Subcutaneous abdominal adipose tissue (tissue), 5 donors: ENCODE measurements around the gene FBL.
"Not testable (repeated sequence)": the region's sequence is repeated elsewhere in the genome, so short reads cannot be mapped to it uniquely, and the experiment has no call there.

Experiments
- H3K27ac ChIP-seq: one replicate; pipeline ENCODE4 v1.7.0; 2013; ENCODE audit warnings: low read depth, mild to moderate bottlenecking, inconsistent platforms, low read length, moderate library complexity
- H3K27me3 ChIP-seq, 5 donors: one replicate each; pipeline ENCODE4 v1.7.0; 2013; ENCODE audit warnings: low read length in 5 of 5, inconsistent platforms in 1 of 5; ENCODE audit not compliant: control insufficient read depth in 5 of 5, insufficient read depth in 4 of 5
- H3K36me3 ChIP-seq, 5 donors: one replicate each; pipeline ENCODE4 v1.7.0; 2013; ENCODE audit warnings: low read length in 5 of 5; ENCODE audit not compliant: control insufficient read depth in 5 of 5, insufficient read depth in 5 of 5
- H3K4me1 ChIP-seq, 5 donors: one replicate each; pipeline ENCODE4 v1.7.0; 2013; ENCODE audit warnings: low read length in 5 of 5, mild to moderate bottlenecking in 3 of 5, moderate library complexity in 1 of 5; ENCODE audit not compliant: control insufficient read depth in 5 of 5, insufficient read depth in 5 of 5
- H3K4me3 ChIP-seq, 5 donors: one replicate each; pipeline ENCODE4 v1.7.0; 2013; ENCODE audit warnings: low read length in 5 of 5, low read depth in 1 of 5
- H3K9ac ChIP-seq, 5 donors: one replicate each; pipeline ENCODE4 v1.7.0; 2013; ENCODE audit warnings: low read length in 5 of 5, mild to moderate bottlenecking in 4 of 5, moderate library complexity in 3 of 5
- H3K9me3 ChIP-seq, 5 donors: one replicate each; pipeline ENCODE4 v1.7.0; 2013; ENCODE audit warnings: low read length in 5 of 5; ENCODE audit not compliant: control insufficient read depth in 5 of 5
- donor health status: healthy.
- donor health status: healthy.
- donor health status: healthy.
- donor health status: healthy.
- donor health status: healthy.

FBL gene

DNA sequence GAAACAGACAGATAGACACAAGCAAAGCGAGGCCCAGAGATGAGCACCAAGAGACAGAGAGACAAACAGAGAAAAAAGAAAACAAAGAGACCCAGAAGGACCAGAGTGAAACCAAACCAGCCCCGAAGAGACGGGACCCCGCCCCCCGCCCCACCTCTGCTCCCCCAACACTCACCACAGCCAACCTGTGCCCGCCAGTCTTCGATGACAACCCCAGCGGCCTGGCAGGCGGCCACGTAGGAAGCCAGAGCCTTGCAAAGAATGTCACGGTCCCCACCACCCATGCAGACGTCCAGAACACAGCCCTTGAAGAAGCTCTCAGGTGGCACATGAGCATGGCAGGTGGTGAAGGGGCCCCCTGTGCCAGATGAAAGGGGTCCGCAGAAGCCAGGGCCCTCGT is 31.3 kb upstream of the FBL start:
- H3K9me3 ChIP-seq, H3K9ac ChIP-seq, H3K27ac ChIP-seq, H3K27me3 ChIP-seq, H3K36me3 ChIP-seq, H3K4me1 ChIP-seq, H3K4me3 ChIP-seq: not testable (repeated sequence)

DNA sequence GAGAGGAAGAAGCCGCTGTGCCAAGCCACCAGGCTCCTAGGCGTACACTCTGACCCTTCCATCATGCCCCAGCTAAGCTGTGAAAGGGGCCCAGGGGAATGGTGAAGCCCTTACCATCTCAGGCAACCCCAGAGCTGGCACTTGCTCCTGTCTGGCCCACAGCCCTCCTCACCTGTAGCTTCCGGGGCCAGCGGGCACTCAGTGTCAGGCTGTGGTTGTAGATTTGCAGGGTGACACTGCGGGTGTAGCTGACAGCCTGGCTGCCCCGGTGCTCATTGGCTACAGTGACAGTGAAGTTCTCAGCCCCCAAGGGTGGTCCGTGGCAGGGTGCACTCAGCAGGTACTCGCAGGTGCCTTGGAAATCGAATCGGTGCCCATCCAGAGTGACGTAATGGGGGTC is 30.3 kb upstream of the FBL start:
- H3K4me3 ChIP-seq, H3K9me3 ChIP-seq, H3K9ac ChIP-seq, H3K36me3 ChIP-seq, H3K27ac ChIP-seq, H3K4me1 ChIP-seq, H3K27me3 ChIP-seq: not testable (repeated sequence)

DNA sequence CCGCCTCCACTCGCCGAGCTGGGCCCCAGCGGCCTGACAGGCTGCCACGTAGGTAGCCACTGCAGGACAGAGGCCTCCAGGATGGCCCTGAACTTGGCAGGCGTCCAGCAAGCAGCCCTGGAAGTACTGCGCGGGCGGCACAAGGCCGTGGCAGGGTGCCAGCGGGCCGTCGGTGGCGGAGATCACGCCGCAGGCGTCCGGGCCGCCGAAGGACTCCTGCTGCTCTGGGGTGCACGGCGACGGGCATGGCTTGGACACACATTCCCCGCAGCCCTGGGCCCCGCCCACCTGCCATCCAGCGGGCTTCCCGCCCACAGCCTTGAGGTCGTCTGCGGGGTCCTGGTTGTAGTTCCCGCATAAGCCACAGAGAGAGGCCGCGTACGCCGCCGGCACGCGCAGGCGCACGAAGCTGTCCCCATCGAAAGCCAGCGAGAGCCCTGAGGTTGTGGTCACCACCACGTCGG is 29.3 kb upstream of the FBL start:
- H3K36me3 ChIP-seq, H3K9ac ChIP-seq, H3K9me3 ChIP-seq, H3K4me1 ChIP-seq, H3K27ac ChIP-seq, H3K4me3 ChIP-seq, H3K27me3 ChIP-seq: not testable (repeated sequence)

DNA sequence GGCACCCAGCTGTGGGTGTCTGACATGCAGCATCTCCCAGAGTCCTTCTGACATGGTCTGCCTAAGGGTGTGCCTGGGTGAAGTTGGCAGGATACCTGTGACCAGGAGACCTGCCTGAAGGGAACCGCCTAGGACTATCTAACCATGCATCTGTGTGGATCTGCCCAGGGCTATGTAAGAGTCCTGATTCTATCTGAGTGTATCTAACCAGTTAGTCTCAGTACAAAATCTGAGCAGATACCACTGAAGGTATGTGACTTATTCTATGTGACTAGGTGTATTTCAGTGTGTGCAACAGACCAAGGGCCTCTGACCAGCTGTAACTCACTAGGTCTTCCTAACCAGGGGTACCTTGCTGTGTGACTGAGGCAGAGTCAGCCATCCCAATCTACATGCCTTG is 28.2 kb upstream of the FBL start:
- no peak overlapping the region for H3K27ac ChIP-seq
- H3K4me1 ChIP-seq = no peaks in the 10 kb centered on the region
- H3K27me3 ChIP-seq = peaks cover 0 to 9% (median 2%) of the 10 kb centered on the region in 5 donors
- H3K9ac ChIP-seq = no peak overlapping the region
- no peaks in the 10 kb centered on the region for H3K9me3 ChIP-seq
- no peaks in the 10 kb centered on the region for H3K36me3 ChIP-seq
- H3K4me3 ChIP-seq = no peak overlapping the region

DNA sequence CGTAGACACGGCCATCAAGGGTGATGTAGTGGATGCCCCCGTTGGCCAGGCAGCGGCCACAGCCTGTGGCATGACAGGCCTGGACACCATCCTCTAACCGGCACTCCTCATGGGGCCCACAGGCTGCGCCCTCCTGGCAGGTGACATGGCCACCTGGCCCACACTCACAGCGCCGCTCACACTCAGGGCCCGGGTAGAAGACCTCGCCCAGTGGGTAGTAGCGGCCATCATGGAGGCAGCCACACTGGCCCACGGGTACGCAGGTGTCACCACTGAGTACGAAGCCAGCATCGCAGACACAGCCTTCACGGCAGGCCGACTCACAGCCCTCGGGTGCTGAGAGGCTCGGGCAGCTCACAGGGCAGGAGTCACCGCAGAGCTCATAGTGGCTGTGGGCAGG is 27.2 kb upstream of the FBL start:
- no peak overlapping the region for H3K27ac ChIP-seq
- H3K9me3 ChIP-seq = no peaks in the 10 kb centered on the region
- H3K4me1 ChIP-seq = no peaks in the 10 kb centered on the region
- H3K27me3 ChIP-seq = peaks cover 0 to 8% (median 2%) of the 10 kb centered on the region in 5 donors
- no peak overlapping the region for H3K9ac ChIP-seq
- no peak overlapping the region for H3K4me3 ChIP-seq
- H3K36me3 ChIP-seq = no peaks in the 10 kb centered on the region

DNA sequence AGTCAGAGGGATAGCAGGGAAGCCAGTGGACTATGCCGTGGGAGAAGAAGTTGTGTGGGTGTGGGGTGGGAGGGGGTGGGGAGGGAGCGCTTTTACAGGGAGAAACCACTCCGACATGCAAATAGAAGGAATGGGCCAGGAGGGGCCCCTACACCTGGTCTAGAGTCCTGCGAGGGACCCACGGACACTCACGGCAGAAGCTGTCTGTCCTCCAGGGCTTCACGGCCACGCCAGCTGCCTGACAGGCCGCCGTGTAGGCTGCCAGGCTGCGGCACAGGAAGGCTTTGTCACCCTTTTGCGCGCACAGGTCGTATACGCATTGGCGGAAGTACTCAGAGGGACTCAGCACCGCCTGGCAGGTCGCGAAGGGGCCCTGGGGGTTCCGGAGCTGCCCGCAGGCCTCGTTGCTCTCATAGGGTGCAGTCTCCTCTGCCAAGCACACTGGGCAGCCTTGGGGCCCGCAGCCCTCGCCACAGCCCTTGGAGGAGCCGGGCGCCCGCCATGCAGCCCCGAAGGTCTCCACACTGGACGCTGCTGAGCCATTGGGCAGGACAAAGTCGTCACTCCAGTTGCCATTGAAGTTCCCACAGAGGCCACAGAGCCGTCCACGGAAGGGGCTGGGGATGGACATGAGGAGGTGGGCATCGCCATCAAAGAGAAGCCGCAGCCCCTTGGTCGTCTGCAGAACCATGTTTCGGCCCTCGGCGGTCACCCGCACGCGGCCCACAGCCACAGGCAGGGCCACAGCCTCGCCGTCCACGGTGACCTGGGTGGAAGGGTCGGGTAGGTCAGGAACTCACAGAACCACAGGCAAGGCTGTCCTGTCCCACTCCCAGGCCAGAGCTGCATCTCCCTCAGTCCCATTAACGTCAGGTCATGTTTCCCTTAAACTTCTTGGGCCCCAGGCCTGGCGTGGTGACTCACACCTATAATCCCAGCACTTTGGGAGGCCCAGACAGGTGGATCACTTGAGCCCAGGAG is 26.0 kb upstream of the FBL start:
- no peak overlapping the region for H3K9ac ChIP-seq
- peaks cover 0 to 6% (median 2%) of the 10 kb centered on the region in 5 donors for H3K27me3 ChIP-seq
- H3K4me3 ChIP-seq = no peak overlapping the region
- H3K4me1 ChIP-seq = no peaks in the 10 kb centered on the region
- no peaks in the 10 kb centered on the region for H3K36me3 ChIP-seq
- no peak overlapping the region for H3K27ac ChIP-seq
- H3K9me3 ChIP-seq = no peaks in the 10 kb centered on the region

DNA sequence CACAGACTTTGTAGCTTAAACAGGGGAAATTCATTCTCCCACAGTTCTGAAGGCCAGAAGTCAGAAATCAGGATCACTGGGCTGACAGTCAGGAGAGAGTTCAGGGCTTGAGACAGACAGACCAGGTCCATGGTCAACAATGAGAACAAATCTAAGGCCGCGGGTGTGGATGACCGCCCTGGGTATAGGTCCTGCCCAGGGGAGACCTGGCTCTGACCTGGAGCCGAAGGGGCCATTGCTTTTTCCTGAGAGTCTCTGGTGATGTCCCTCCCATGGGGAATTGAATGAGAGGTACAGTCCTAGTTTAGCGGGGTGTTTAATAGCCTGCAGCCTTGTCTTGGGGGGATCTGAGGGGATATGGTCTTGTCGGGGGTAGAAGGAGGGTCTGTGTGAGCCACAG is 25.2 kb upstream of the FBL start:
- Histone ChIP-seq H3K27ac (no peak overlapping the region), H3K4me3 (no peak overlapping the region), H3K9me3 (no peaks in the 10 kb centered on the region), H3K27me3 (peaks cover 0 to 6% (median 2%) of the 10 kb centered on the region in 5 donors), H3K36me3 (no peaks in the 10 kb centered on the region), H3K9ac (no peak overlapping the region), H3K4me1 (no peaks in the 10 kb centered on the region)

DNA sequence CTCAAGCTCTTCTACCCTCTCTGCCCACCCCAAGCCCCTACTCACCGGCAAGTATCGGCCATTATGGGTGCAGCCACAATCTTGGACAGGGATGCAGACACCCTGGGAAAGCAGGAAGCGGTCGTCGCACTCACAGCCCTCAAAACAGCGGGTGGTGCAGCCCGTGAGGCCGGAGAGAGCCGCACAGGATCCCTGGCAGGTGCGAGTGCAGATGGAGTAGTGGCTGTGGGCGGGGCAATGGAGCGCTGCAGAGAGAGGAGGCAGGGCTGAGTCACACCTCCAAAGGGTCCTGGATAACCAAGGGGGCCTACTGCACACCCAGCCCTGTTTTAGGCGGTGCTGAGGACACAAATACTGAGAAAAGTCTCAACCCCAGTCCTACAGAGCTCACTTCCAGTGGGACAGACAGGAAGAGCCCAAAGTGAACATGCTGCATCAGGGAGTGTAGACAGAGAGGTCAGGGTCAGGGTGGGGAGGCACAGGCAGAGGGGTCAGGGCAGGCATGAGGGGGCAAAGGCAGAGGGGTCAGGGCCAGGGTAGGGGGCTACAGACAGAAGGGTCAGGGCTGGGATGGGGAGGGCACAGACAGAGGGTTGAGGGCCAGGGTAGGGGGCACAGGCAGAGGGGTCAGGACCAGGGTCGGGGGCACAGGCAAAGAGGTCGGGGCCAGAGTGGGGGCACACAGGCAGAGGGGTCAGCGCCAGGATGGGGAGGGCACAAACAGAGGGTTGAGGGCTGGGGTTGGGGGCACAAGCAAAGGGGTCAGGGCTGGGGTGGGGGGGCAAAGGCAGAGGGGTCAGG is 24.2 kb upstream of the FBL start:
- no peak overlapping the region for H3K4me3 ChIP-seq
- peaks cover 0 to 3% (median 2%) of the 10 kb centered on the region in 5 donors for H3K27me3 ChIP-seq

DNA sequence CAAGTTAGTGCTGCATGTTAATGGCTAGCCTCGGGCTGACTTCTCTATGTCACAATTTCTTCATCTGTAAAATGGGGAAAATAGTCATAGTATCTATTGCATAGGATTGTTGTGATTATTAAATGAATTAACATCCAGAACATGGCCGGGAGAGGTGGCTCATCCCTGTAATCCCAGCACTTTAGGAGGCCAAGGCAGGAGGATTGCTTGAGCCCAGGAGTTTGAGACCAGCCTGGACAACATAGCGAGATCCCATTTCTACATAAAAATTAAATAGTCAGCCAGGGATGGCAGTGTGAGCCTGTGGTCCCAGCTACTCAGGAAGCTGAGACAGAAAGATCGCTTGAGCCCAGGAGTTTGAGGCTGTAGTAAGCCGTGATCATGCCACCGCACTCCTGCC is 21.8 kb upstream of the FBL start:
- Histone ChIP-seq H3K9ac (no peak overlapping the region), H3K4me3 (no peak overlapping the region), H3K9me3 (no peaks in the 10 kb centered on the region), H3K36me3 (peaks cover 0 to 5% (median 0%) of the 10 kb centered on the region in 5 donors), H3K27me3 (peaks cover 0 to 3% (median 2%) of the 10 kb centered on the region in 5 donors), H3K27ac (no peak overlapping the region), H3K4me1 (no peaks in the 10 kb centered on the region)

More for the DNA sequence above, 24.2 kb upstream of the FBL start:
- no peaks in the 10 kb centered on the region for H3K4me1 ChIP-seq
- no peak overlapping the region for H3K27ac ChIP-seq
- no peaks in the 10 kb centered on the region for H3K9me3 ChIP-seq
- H3K9ac ChIP-seq = no peak overlapping the region
- peaks cover 0 to 4% (median 0%) of the 10 kb centered on the region in 5 donors for H3K36me3 ChIP-seq

DNA sequence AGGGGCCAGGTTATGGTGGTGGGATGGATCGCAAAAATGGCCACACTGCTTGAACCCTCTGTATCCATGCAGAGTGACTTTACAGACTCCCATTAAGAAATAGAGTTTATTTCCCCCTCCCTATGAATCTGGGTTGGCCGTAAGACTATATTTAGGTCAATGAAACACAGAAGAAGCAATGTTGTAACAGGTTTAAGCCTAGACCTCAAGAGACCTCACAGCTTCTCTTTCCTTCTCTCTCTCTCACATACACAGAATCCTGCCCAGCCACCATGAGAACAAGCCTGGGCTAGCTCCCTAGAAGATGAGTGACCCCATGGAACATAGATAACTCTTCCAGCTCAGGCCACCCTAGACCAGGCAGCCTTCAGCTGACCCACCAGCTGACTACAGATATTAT is 21.0 kb upstream of the FBL start:
- no peaks in the 10 kb centered on the region for H3K4me1 ChIP-seq
- peaks cover 0 to 5% (median 0%) of the 10 kb centered on the region in 5 donors for H3K36me3 ChIP-seq
- no peak overlapping the region for H3K4me3 ChIP-seq
- peaks cover 0 to 3% (median 2%) of the 10 kb centered on the region in 5 donors for H3K27me3 ChIP-seq
- no peaks in the 10 kb centered on the region for H3K9me3 ChIP-seq
- no peak overlapping the region for H3K9ac ChIP-seq
- H3K27ac ChIP-seq = no peak overlapping the region
